Effector memory CD8-positive, alpha-beta T cell (primary cell): ENCODE results near the gene SLC2A8.
A peak's percentile ranks its signal among the peaks of the same experiment; 100 is the strongest.

ENCODE experiments used
- ATAC-seq: fragments of 150-1000 bp; cut with Tn5 transposase; replicated peaks from 2 replicates; pipeline ENCODE4 v1.10.0; 2021; ENCODE audit warnings: mild to moderate bottlenecking, moderate library complexity
- DNase-seq, 3 experiments: peaks; one replicate each; pipeline ENCODE4 v3.0.0; 2021
- H3K27ac Mint-ChIP-seq, 2 donors: one replicate each; pipeline ENCODE4 v1.8.0; 2022; ENCODE audit warnings: mild to moderate bottlenecking in 2 of 2, mixed read lengths in 2 of 2, moderate library complexity in 2 of 2
- H3K27me3 Mint-ChIP-seq, 2 donors: one replicate each; pipeline ENCODE4 v1.8.0; 2022; ENCODE audit warnings: mixed read lengths in 2 of 2
- H3K36me3 Mint-ChIP-seq: one replicate; pipeline ENCODE4 v1.8.0; 2022; ENCODE audit warnings: mild to moderate bottlenecking, moderate library complexity, mixed read lengths; ENCODE audit not compliant: insufficient read depth
- H3K4me1 Mint-ChIP-seq, 2 donors: one replicate each; pipeline ENCODE4 v1.8.0; 2022; ENCODE audit warnings: low read depth in 2 of 2, mixed read lengths in 2 of 2
- H3K4me3 Mint-ChIP-seq, 2 donors: one replicate each; pipeline ENCODE4 v1.8.0; 2022; ENCODE audit warnings: mild to moderate bottlenecking in 2 of 2, mixed read lengths in 2 of 2, moderate library complexity in 2 of 2
- H3K9me3 Mint-ChIP-seq, 2 donors: one replicate each; pipeline ENCODE4 v1.8.0; 2022; ENCODE audit warnings: mixed read lengths in 2 of 2
- total RNA-seq, 9 experiments: gene quantifications; one replicate each; lab custom pipeline; 2026; lab: John Stamatoyannopoulos, UW

SLC2A8 gene
- total RNA-seq: 3.4 to 14.9 (median 5.8) reads per million in 9 experiments

GRCh38 chr9:127396808-127397645 is at the start of gene SLC2A8:
SLC2A8 (plus strand) TSS chr9:127397169; CDS start chr9:127397231, 62 bp downstream.
- peak; percentile 90 for ATAC-seq
- Mint-ChIP-seq H3K27ac (peak within 1 kb of the TSS; percentile 59 to 85), H3K27me3 (peaks cover 6 to 18% of the 10 kb centered on the region in 2 donors), H3K36me3 (no peaks in the 10 kb centered on the region), H3K9me3 (no peaks in the 10 kb centered on the region), H3K4me3 (peak within 1 kb of the TSS; percentile 80 to 85), H3K4me1 (peaks cover 11 to 16% of the 10 kb centered on the region in 2 donors)
- peak; percentile 96 to 97 (median 96) for DNase-seq

DNA sequence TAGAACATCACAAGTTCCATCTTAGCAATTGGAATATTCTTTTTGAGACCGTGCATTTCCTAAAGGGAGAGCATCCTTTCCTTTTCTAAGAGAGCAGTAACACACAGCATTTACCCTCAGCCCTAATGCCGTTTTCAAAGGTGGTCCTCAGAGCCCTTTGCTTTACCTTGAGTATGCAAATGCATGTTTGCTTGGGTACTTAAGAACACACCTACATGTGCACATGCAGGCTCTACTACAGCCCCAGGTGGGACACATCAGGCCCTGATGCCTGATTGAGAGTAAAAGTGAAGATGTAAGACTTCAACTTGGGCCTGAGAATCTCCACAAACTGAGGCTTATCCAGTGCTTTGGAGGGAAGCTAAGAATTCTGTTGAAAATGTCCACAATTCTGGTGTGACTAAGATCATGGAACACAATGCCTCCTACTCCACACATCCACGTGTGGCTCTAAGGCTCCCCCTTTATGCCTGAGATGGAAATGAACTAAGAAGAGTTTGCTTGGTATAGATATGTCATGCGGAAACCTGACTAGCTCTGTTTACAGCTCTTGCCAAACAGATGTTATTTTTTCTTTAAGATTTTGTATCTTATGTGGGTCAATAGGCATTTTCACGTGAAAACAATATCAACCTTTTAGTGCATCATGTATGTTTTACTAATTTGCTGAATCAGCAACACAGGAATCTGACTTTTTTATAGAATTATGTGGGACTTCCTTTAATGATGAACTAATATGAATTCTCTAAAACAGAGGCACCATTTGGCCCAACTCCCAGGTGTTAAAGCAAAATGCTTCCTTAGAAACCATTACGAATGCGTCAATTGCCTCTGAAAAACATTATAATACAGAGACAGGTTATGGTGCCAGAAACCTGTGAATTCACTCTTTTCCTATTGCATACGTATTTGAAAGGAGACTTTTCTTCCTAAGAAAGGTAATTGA is 48.9 kb upstream of the SLC2A8 start:
- DNase-seq (no peak), ATAC-seq (no peak)
- no peak overlapping the region for H3K4me3 Mint-ChIP-seq
- no peaks in the 10 kb centered on the region for H3K9me3 Mint-ChIP-seq
- H3K27me3 Mint-ChIP-seq: no peaks in the 10 kb centered on the region
- H3K36me3 Mint-ChIP-seq: no peaks in the 10 kb centered on the region
- H3K27ac Mint-ChIP-seq: no peak overlapping the region
- H3K4me1 Mint-ChIP-seq: no peaks in the 10 kb centered on the region

DNA sequence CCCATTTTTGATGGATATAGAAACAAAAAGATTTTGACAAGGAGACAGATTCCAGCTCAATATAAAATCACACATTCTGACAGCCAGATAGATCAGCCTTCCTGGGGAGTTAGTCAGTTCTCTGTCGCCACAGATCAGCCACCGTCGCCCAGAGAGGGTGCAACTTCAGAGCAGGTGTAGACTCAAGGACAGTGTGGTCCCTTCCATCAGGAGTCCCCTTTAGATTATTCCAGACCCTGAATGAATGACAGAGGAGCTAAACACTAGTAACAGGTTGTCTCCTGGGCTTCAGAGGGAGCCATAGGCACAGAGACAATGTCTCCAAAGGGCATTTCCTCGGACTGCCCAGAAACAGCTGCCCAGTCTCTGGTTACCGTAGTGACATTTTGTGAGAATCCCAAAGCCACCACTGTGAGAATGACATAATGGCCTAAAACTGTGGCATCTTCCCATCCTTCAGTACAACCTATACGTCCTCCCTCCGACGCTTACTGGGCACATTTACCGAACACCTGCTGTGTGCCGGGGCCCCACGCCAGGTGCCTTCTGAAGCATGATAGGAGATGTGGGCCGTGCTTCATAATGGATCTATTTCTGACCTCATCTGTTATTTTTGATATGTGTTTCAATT is 47.4 kb upstream of the SLC2A8 start:
- Mint-ChIP-seq H3K4me1 (no peaks in the 10 kb centered on the region), H3K27ac (no peak overlapping the region), H3K4me3 (no peak overlapping the region), H3K27me3 (no peaks in the 10 kb centered on the region), H3K9me3 (no peaks in the 10 kb centered on the region), H3K36me3 (no peaks in the 10 kb centered on the region)
- no peak for ATAC-seq
- no peak for DNase-seq

DNA sequence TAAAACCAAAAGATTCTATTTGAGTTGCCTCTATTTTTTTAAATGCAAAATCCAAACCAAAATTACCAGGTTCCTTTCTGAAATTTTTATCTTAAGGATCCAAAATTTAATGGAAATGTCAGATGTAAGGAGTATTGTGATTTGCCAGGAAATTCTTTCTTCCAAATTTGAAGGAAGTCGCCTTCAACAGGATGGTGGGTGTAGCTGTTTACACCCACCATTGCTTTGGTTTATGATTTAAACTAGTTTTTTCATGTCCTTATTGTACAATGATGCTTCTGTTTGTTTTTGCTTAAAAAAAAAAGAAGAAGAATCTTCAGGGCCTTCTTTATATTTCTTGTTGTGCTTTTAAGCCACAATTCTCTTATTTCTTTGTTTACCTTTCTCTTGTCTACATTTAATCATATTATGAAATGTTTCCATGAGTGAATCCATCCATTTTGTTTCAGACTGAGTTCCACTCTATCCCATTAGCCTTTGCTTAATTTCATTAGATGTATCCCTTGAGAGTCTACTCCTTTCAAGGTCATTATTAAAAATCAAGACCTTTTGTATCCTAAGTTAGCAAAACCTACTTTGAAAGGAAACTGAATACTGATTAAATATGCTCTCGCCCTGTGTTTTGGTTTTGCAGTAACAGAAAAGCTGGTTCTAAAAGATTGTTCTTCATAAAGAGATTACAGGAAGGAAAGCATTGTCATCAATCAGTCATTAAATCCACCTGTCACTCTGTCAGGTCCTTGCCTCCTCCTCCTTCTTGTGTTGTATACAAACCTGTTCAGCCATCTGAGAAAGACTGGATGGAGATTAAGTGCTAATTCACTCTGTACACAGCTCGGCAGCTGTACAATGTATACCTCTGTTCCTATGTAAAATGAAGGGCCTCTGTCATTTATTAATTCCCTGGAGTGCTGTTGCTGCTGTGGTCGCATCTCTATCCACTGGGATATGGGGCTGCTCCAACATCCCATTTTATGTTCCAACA is 45.5 kb upstream of the SLC2A8 start:
- Mint-ChIP-seq H3K9me3 (no peaks in the 10 kb centered on the region), H3K27me3 (peaks cover 0 to 6% of the 10 kb centered on the region in 2 donors), H3K36me3 (no peaks in the 10 kb centered on the region), H3K4me1 (no peaks in the 10 kb centered on the region), H3K4me3 (no peak overlapping the region), H3K27ac (no peak overlapping the region)
- DNase-seq (no peak), ATAC-seq (no peak)

- peaks cover 0 to 6% of the 10 kb centered on the region in 2 donors for H3K27me3 Mint-ChIP-seq
- no peak for ATAC-seq
- H3K9me3 Mint-ChIP-seq: no peaks in the 10 kb centered on the region
These were observed 43.1 kb upstream of the SLC2A8 start for GRCh38 chr9:127353882-127354281.

DNA sequence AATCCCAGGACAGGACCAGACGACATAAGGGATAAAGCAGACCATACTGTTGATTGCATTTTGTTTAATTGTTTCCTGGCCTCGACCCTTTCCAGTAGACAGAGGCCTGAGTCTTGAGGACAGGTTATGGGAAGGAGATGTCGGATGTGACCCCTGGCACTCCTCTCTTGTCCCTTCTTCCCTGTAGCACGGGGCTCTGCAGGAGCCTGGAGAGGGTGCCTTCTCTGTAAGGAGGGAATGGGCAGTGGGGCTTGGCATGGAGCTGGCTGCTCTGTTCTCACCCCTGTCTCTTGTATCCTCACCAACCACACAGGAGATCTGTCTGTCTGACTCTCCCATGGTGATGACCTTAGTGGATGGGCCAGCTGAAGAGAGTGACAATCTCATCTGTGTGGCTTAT is 40.1 kb upstream of the SLC2A8 start:
- no peak for ATAC-seq
- peaks cover 4 to 5% of the 10 kb centered on the region in 2 donors for H3K4me1 Mint-ChIP-seq
- peaks cover 2% of the 10 kb centered on the region for H3K36me3 Mint-ChIP-seq
- peaks cover 0 to 6% of the 10 kb centered on the region in 2 donors for H3K27me3 Mint-ChIP-seq
- no peak overlapping the region for H3K27ac Mint-ChIP-seq
- no peak for DNase-seq
- H3K4me3 Mint-ChIP-seq: no peak overlapping the region
- no peaks in the 10 kb centered on the region for H3K9me3 Mint-ChIP-seq

More at GRCh38 chr9:127353882-127354281, 43.1 kb upstream of the SLC2A8 start:
- H3K36me3 Mint-ChIP-seq: peaks cover 2% of the 10 kb centered on the region
- H3K4me1 Mint-ChIP-seq: no peaks in the 10 kb centered on the region
- no peak overlapping the region for H3K4me3 Mint-ChIP-seq
- H3K27ac Mint-ChIP-seq: no peak overlapping the region
- DNase-seq: no peak

- H3K4me3 Mint-ChIP-seq: no peak overlapping the region
- no peak for ATAC-seq
- H3K27ac Mint-ChIP-seq: peak overlapping the region in 1 of 2 donors; percentile 69
- peaks cover 2% of the 10 kb centered on the region for H3K36me3 Mint-ChIP-seq
- no peaks in the 10 kb centered on the region for H3K9me3 Mint-ChIP-seq
- peaks cover 4 to 5% of the 10 kb centered on the region in 2 donors for H3K4me1 Mint-ChIP-seq
- H3K27me3 Mint-ChIP-seq: peaks cover 0 to 6% of the 10 kb centered on the region in 2 donors
- no peak for DNase-seq
These were observed 38.9 kb upstream of the SLC2A8 start for GRCh38 chr9:127358023-127358535.

- no peak for ATAC-seq
- no peak for DNase-seq
- Mint-ChIP-seq H3K4me3 (no peak overlapping the region), H3K9me3 (no peaks in the 10 kb centered on the region), H3K27ac (no peak overlapping the region), H3K27me3 (peaks cover 0 to 6% of the 10 kb centered on the region in 2 donors), H3K4me1 (peaks cover 4 to 5% of the 10 kb centered on the region in 2 donors), H3K36me3 (peaks cover 2% of the 10 kb centered on the region)
These were observed 38.2 kb upstream of the SLC2A8 start for GRCh38 chr9:127358770-127359169.

DNA sequence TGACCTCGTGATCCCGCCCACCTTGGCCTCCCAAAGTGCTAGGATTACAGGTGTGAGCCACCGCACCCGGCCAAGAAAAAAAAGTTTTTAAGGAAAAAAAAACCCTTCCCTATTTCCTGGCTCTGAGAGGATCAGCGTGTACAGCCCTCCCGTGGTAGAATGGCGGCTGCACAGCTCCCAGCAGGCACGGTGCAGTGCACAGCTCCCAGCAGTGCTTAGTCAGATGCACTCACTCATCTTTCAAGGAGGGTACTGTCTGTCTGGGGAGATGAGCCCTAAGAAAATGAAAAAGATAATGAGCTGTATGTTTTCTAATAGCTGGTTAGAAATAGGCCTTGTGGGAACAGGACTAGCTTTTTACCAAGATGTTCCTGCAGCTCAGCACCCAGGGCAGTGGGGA is 36.7 kb upstream of the SLC2A8 start:
- Mint-ChIP-seq H3K4me1 (peaks cover 4 to 5% of the 10 kb centered on the region in 2 donors), H3K27ac (no peak overlapping the region), H3K4me3 (no peak overlapping the region), H3K9me3 (no peaks in the 10 kb centered on the region), H3K36me3 (peaks cover 2% of the 10 kb centered on the region), H3K27me3 (peaks cover 0 to 5% of the 10 kb centered on the region in 2 donors)
- no peak for ATAC-seq
- no peak for DNase-seq

GRCh38 chr9:127360829-127361228 is 36.1 kb upstream of the SLC2A8 start:
- Mint-ChIP-seq H3K27ac (peak overlapping the region in 1 of 2 donors; percentile 26), H3K4me3 (no peak overlapping the region), H3K4me1 (peaks cover 4 to 5% of the 10 kb centered on the region in 2 donors), H3K27me3 (no peaks in the 10 kb centered on the region), H3K36me3 (peaks cover 2% of the 10 kb centered on the region), H3K9me3 (no peaks in the 10 kb centered on the region)
- ATAC-seq: no peak
- DNase-seq: no peak

GRCh38 chr9:127361561-127361960 is 35.4 kb upstream of the SLC2A8 start:
- Mint-ChIP-seq H3K4me1 (peaks cover 4 to 5% of the 10 kb centered on the region in 2 donors), H3K9me3 (no peaks in the 10 kb centered on the region), H3K4me3 (no peak overlapping the region), H3K36me3 (peaks cover 2% of the 10 kb centered on the region), H3K27ac (peak overlapping the region in 1 of 2 donors; percentile 26), H3K27me3 (no peaks in the 10 kb centered on the region)
- ATAC-seq (peak; percentile 62), DNase-seq (no peak)

GRCh38 chr9:127362829-127363228 is 34.1 kb upstream of the SLC2A8 start:
- H3K4me3 Mint-ChIP-seq: no peak overlapping the region
- H3K9me3 Mint-ChIP-seq: no peaks in the 10 kb centered on the region
- peaks cover 4 to 5% of the 10 kb centered on the region in 2 donors for H3K4me1 Mint-ChIP-seq
- DNase-seq: no peak
- H3K27ac Mint-ChIP-seq: no peak overlapping the region
- ATAC-seq: no peak
- H3K36me3 Mint-ChIP-seq: no peaks in the 10 kb centered on the region
- no peaks in the 10 kb centered on the region for H3K27me3 Mint-ChIP-seq
